HG03064 (cell line): Measurements from ENCODE around the gene EPHA10.

Source experiments
- ATAC-seq: cut with Tn5 transposase; IDR thresholded peaks from one replicate; pipeline ENCODE4 v1.9.1; 2021; ENCODE audit warnings: low read depth; ENCODE audit not compliant: unreplicated experiment

Gene EPHA10

GRCh38 chr1:37764888-37765441, at the start of gene EPHA10:
TSS of gene EPHA10 (minus strand) at chr1:37765120. CDS start at chr1:37765066, 54 bp downstream.
- no peak for ATAC-seq

- no peak for ATAC-seq
These were observed 49.3 kb upstream of the EPHA10 start for GRCh38 chr1:37814252-37814651.

GRCh38 chr1:37813529-37814145, 48.7 kb upstream of the EPHA10 start:
- no peak for ATAC-seq

GRCh38 chr1:37811027-37811655, 46.2 kb upstream of the EPHA10 start:
- no peak for ATAC-seq

GRCh38 chr1:37809942-37810341, 45.0 kb upstream of the EPHA10 start:
- ATAC-seq, result no peak

GRCh38 chr1:37808369-37809319, 43.7 kb upstream of the EPHA10 start:
- ATAC-seq, result peak; percentile 39

- peak; percentile 74 for ATAC-seq
These were observed 42.8 kb upstream of the EPHA10 start, which contains the start of the genes C1orf122 and YRDC for GRCh38 chr1:37807555-37808368. TSS of gene C1orf122 (plus strand) at chr1:37807790. CDS start at chr1:37808405, 615 bp downstream. TSS of gene YRDC (minus strand) at chr1:37808208. CDS start at chr1:37808180, 28 bp downstream.

GRCh38 chr1:37807220-37807554, 42.3 kb upstream of the EPHA10 start:
- ATAC-seq, result no peak

- ATAC-seq, result no peak
These were observed 37.5 kb upstream of the EPHA10 start for GRCh38 chr1:37802439-37802838.

- ATAC-seq, result no peak
These were observed 32.9 kb upstream of the EPHA10 start for GRCh38 chr1:37797750-37798345.

- no peak for ATAC-seq
These were observed 30.6 kb upstream of the EPHA10 start for GRCh38 chr1:37795340-37796125.

GRCh38 chr1:37794372-37795339, 29.7 kb upstream of the EPHA10 start:
- ATAC-seq, result peak; percentile 22

- peak; percentile 66 for ATAC-seq
These were observed 29.0 kb upstream of the EPHA10 start, which contains the start of gene MANEAL for GRCh38 chr1:37793773-37794371. TSS of gene MANEAL (plus strand) at chr1:37793847. CDS start at chr1:37794183, 336 bp downstream.

GRCh38 chr1:37792943-37793686, 28.2 kb upstream of the EPHA10 start:
- ATAC-seq, result no peak

- ATAC-seq, result no peak
These were observed 17.6 kb upstream of the EPHA10 start for GRCh38 chr1:37782491-37782890.

- no peak for ATAC-seq
These were observed 13.7 kb upstream of the EPHA10 start for GRCh38 chr1:37778654-37779053.
